ENCODE measurements around the gene C1QL2.

DNA sequence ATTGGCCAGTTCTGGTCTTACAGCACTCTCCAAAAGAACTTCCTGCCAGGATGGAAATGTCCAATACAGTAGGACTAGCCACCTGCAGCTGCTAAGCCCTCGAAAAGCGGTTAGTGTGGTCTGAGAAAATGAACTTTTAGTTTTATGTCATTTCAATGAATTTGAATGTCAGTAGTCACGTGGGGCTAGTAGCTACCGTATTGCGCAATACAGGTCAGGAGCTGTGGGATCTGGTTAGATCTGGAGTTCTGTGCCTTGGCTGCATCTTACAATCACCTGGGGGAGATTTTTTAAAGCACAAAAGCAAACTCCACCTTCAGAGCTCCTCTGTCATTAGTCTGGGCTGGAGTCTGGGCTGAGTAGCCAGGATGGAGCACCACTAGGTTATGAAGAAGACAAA lies 35.9 kb downstream of the C1QL2 start:
- TF ChIP-seq YY1 (IDR thresholded peaks at IDR 0.05; ENCODE audit: insufficient read depth, insufficient read length) (no peak), SUZ12 (IDR thresholded peaks at IDR 0.05; ENCODE audit: extremely low read depth, insufficient read depth, insufficient read length) (no peak)
